ENCODE results near the gene PIR. TPM values are rescaled to one million over a fixed set of nuclear protein-coding genes. Genes with fewer than 3 reads are reported as not detected.

The PIR gene
- total RNA-seq, 2 experiments from 2014 or later: 1.9 to 3.5 TPM

- no peak overlapping the region for H3K27ac ChIP-seq (ENCODE audit: low read depth, low read length, poor library complexity, severe bottlenecking)
- H2AFZ ChIP-seq (ENCODE audit: low read length): no peak overlapping the region
- H3K9me2 ChIP-seq (ENCODE audit: insufficient read depth, low read length): no peaks in the 10 kb centered on the region
- no peak for DNase-seq (ENCODE audit: low spot score)
- H3K79me2 ChIP-seq (ENCODE audit: insufficient read depth, low read depth, low read length): no peaks in the 10 kb centered on the region
- ChIA-PET CTCF (ENCODE audit: unreplicated experiment) (no interaction called here), POLR2A (no interaction called here)
- H3K9me3 ChIP-seq (ENCODE audit: low read length): no peaks in the 10 kb centered on the region
- no peaks in the 10 kb centered on the region for H3K4me1 ChIP-seq (ENCODE audit: insufficient read depth, low read length, poor library complexity, severe bottlenecking)
- no peak overlapping the region for H3K4me3 ChIP-seq (ENCODE audit: low read depth, low read length, poor library complexity, severe bottlenecking)
- no peaks in the 10 kb centered on the region for H4K20me1 ChIP-seq (ENCODE audit: insufficient read depth, low read length)
- no TSS peak for BruUV-seq (replicated peaks)
- no peak for TF ChIP-seq EZH2phosphoT487 (IDR thresholded peaks at IDR 0.05; ENCODE audit: borderline replicate concordance, low read depth, low read length)
- TF ChIP-seq, protein P1, sequence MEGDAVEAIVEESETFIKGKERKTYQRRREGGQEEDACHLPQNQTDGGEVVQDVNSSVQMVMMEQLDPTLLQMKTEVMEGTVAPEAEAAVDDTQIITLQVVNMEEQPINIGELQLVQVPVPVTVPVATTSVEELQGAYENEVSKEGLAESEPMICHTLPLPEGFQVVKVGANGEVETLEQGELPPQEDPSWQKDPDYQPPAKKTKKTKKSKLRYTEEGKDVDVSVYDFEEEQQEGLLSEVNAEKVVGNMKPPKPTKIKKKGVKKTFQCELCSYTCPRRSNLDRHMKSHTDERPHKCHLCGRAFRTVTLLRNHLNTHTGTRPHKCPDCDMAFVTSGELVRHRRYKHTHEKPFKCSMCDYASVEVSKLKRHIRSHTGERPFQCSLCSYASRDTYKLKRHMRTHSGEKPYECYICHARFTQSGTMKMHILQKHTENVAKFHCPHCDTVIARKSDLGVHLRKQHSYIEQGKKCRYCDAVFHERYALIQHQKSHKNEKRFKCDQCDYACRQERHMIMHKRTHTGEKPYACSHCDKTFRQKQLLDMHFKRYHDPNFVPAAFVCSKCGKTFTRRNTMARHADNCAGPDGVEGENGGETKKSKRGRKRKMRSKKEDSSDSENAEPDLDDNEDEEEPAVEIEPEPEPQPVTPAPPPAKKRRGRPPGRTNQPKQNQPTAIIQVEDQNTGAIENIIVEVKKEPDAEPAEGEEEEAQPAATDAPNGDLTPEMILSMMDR (conservative IDR thresholded peaks at IDR 0.05; ENCODE audit: low read length): no peak
- no peak overlapping the region for H3K4me2 ChIP-seq (ENCODE audit: low read length)
- H3K36me3 ChIP-seq (ENCODE audit: insufficient read depth, low read length): no peaks in the 10 kb centered on the region
- intact Hi-C loops (cut with micrococcal nuclease; ENCODE audit: unreplicated experiment): no loop called here
Observed at GRCh38 chrX:15410430-15410829, 82.7 kb downstream of the PIR start.

DNA sequence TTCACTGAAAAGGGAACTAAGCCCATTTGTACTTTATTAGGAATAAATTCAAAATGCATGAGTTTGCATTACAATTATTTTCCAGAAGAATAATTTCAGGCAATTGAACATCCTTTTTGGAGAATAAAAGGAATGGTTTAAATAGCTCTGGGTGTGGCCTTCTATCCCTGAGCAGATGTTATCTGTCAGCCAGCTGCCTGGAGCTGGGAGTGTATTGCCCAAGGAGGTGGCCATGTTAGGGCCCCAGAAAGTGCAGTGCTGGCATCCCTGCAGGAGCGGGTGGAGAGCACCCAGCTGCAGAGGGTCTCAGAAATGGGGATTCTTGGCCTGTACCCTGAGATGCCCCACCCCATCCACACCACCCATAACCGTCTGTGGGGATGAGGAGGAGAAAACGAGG lies 87.3 kb downstream of the PIR start:
- Histone ChIP-seq H3K36me3 (ENCODE audit: insufficient read depth, low read length) (no peaks in the 10 kb centered on the region), H3K4me1 (ENCODE audit: insufficient read depth, low read length, poor library complexity, severe bottlenecking) (no peaks in the 10 kb centered on the region), H3K4me3 (ENCODE audit: low read depth, low read length, poor library complexity, severe bottlenecking) (no peak overlapping the region), H3K4me2 (ENCODE audit: low read length) (no peak overlapping the region), H4K20me1 (ENCODE audit: insufficient read depth, low read length) (no peaks in the 10 kb centered on the region), H3K79me2 (ENCODE audit: insufficient read depth, low read depth, low read length) (no peaks in the 10 kb centered on the region), H3K27ac (ENCODE audit: low read depth, low read length, poor library complexity, severe bottlenecking) (no peak overlapping the region), H3K9me3 (ENCODE audit: low read length) (no peaks in the 10 kb centered on the region), H3K9me2 (ENCODE audit: insufficient read depth, low read length) (no peaks in the 10 kb centered on the region), H2AFZ (ENCODE audit: low read length) (no peak overlapping the region)
- no peak for DNase-seq (ENCODE audit: low spot score)
- intact Hi-C loops (cut with micrococcal nuclease; ENCODE audit: unreplicated experiment): no loop called here
- TF ChIP-seq EZH2phosphoT487 (IDR thresholded peaks at IDR 0.05; ENCODE audit: borderline replicate concordance, low read depth, low read length): no peak
- TF ChIP-seq, protein P1 (conservative IDR thresholded peaks at IDR 0.05; ENCODE audit: low read length): no peak
- CTCF ChIA-PET (ENCODE audit: unreplicated experiment): no interaction called here
- no TSS peak for BruUV-seq (replicated peaks)
- POLR2A ChIA-PET: no interaction called here

GRCh38 chrX:15404401-15405096 lies 88.6 kb downstream of the PIR start:
- Histone ChIP-seq H3K27ac (ENCODE audit: low read depth, low read length, poor library complexity, severe bottlenecking) (no peak overlapping the region), H4K20me1 (ENCODE audit: insufficient read depth, low read length) (no peaks in the 10 kb centered on the region), H3K79me2 (ENCODE audit: insufficient read depth, low read depth, low read length) (no peaks in the 10 kb centered on the region), H3K4me2 (ENCODE audit: low read length) (no peak overlapping the region), H3K4me3 (ENCODE audit: low read depth, low read length, poor library complexity, severe bottlenecking) (no peak overlapping the region), H3K9me2 (ENCODE audit: insufficient read depth, low read length) (no peaks in the 10 kb centered on the region), H3K9me3 (ENCODE audit: low read length) (no peaks in the 10 kb centered on the region), H3K4me1 (ENCODE audit: insufficient read depth, low read length, poor library complexity, severe bottlenecking) (no peaks in the 10 kb centered on the region), H2AFZ (ENCODE audit: low read length) (no peak overlapping the region), H3K36me3 (ENCODE audit: insufficient read depth, low read length) (no peaks in the 10 kb centered on the region)
- DNase-seq (ENCODE audit: low spot score): no peak
- no TSS peak for BruUV-seq (replicated peaks)
- POLR2A ChIA-PET: no interaction called here
- TF ChIP-seq, protein P1 (conservative IDR thresholded peaks at IDR 0.05; ENCODE audit: low read length): no peak
- TF ChIP-seq EZH2phosphoT487 (IDR thresholded peaks at IDR 0.05; ENCODE audit: borderline replicate concordance, low read depth, low read length): no peak
- CTCF ChIA-PET (ENCODE audit: unreplicated experiment): no interaction called here
- intact Hi-C loops (cut with micrococcal nuclease; ENCODE audit: unreplicated experiment): no loop called here
